CD4-positive, alpha-beta T cell treated with Interleukin-1 beta for 1 hour (primary cell): ENCODE measurements around the gene WASHC3.
"Not testable (repeated sequence)": the region's sequence is repeated elsewhere in the genome, so short reads cannot be mapped to it uniquely, and the experiment has no call there.

ENCODE experiments used
- DNase-seq, 2 donors: peaks; one replicate each; pipeline ENCODE4 v3.0.0-alpha.2; 2020 to 2022

WASHC3 gene, protein sequence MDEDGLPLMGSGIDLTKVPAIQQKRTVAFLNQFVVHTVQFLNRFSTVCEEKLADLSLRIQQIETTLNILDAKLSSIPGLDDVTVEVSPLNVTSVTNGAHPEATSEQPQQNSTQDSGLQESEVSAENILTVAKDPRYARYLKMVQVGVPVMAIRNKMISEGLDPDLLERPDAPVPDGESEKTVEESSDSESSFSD

GRCh38 chr12:102061560-102062418, at the start of gene WASHC3:
Gene WASHC3, minus strand, starts transcription at chr12:102061991. Its CDS starts 29 bp downstream, at chr12:102061962.
- peak; percentile 93 to 95 for DNase-seq

DNA sequence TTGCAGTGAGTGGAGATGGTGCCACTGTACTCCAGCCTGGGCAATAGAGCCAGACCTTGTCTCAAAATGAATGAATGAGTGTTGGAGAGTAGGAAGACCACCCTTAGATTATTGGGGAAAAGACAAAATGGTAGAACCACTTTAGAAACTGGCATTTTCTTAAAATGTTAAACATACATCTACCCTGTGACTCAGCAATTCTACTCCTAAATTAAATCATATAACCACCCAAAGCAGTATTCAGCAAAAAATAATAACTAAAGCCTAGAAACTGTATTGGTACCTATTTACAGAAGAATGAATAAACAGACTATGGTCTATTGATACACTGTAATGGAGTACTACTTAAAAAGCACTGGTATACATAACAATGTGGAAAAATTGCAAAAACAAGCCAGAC, 49.0 kb upstream of the WASHC3 start:
- DNase-seq: no peak

- DNase-seq: no peak
These were observed 46.2 kb upstream of the WASHC3 start for GRCh38 chr12:102107970-102108369.

GRCh38 chr12:102106905-102107304, 45.1 kb upstream of the WASHC3 start:
- DNase-seq: no peak

DNA sequence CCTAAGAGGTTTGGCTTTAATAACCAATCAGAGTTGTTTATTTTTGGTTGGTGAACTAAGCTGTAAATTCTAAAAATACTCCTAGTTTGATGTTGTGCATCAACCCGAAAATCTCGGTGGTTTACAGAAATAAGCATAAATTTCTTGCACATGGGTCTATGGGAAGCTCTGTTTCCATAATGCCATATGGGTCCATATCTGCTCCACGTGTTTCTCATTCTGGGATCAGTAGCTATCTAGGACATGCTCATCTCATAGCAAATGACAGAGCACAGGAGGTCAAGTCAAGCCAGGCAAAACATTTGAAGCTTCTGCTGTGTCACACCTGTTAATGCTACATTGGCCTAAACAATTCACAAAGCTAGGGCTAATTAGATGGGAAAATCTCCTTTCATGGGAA, 35.1 kb upstream of the WASHC3 start:
- no peak for DNase-seq

GRCh38 chr12:102095677-102096263, 34.0 kb upstream of the WASHC3 start:
- DNase-seq: peak in 1 of 2 donors; percentile 12

- no peak for DNase-seq
These were observed 31.5 kb upstream of the WASHC3 start for GRCh38 chr12:102093319-102093718.

DNA sequence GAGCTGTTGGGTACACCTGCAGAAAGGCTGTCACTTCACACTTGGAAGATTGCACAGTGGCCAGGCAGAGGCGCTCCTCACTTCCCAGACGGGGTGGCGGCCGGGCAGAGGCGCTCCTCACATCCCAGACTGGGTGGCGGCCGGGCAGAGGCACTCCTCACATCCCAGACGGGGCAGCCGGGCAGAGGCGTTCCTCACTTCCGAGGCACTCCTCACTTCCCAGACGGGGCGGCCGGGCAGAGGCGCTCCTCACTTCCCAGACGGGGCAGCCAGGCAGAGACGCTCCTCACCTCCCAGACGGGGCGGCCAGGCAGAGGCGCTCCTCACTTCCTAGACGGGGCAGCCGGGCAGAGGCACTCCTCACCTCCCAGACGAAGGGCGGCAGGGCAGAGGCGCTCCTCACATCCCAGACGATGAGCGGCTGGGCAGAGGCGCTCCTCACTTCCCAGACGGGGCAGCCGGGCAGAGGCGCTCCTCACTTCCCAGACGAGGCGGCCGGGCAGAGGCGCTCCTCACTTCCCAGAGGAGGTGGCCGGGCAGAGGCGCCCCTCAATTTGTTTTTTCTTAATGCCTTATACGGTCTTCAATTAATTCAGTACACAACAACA, 27.5 kb upstream of the WASHC3 start:
- DNase-seq: not testable (repeated sequence)

GRCh38 chr12:102080842-102081241, 19.1 kb upstream of the WASHC3 start:
- DNase-seq: no peak

GRCh38 chr12:102072092-102072491, 10.3 kb upstream of the WASHC3 start:
- not testable (repeated sequence) for DNase-seq

GRCh38 chr12:102069707-102070106, 7.9 kb upstream of the WASHC3 start:
- DNase-seq: no peak

DNA sequence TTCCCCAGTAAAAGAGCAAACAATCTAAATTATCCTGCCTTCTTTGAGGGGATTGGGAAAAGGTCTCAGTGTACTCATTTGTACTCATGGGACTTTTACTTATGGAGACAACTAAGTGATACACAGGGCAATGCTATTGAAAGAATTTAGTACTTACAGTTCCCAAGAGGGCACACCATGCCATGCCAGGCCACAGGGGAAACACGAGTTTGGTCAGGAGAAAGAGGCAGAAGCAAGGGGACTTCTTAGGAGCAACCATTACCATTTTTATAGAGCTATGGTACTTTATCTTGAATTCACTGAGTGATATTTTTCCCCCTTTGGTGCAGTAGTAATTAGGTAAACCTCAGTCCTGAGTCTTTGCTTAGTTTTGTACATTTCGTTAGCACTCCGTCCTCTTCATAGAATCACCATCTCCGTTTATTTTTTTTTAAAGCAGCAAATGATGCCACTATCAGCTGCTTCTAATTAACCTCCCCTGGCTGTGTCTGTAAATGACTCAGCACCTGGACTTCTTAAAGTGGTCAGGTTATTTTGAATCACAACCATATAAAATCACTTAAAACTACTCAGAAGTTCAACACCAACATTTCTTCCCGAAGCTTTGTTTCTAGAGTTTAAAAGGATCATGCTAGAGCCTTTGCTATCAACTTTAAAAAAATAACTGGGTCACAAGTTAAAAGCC, 5.9 kb upstream of the WASHC3 start:
- no peak for DNase-seq

GRCh38 chr12:102064476-102064875, 2.7 kb upstream of the WASHC3 start:
- DNase-seq: no peak

- no peak for DNase-seq
These were observed 1.3 kb upstream of the WASHC3 start for GRCh38 chr12:102063069-102063468.

DNA sequence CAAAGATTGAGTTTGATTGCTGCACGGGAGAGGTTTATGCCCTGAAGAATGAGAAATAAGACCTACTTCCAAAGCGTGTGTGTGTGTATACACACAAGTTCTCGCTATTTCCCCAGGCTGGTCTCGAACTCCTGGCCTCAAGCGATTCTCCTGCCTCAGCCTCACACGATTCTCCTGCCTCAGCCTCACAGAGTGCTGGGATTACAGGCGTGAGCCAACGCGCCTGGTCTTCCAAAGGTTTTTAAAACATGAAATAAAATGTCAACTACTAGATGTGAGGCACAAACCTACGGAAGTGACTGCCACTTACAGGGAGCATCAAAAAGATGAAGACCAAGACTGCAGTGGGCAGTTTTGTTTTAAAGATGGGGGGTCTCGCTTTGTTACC, 622 bp upstream of the WASHC3 start:
- no peak for DNase-seq

- DNase-seq: peak; percentile 27 to 67
These were observed 663 bp downstream of the WASHC3 start for GRCh38 chr12:102061096-102061559.

DNA sequence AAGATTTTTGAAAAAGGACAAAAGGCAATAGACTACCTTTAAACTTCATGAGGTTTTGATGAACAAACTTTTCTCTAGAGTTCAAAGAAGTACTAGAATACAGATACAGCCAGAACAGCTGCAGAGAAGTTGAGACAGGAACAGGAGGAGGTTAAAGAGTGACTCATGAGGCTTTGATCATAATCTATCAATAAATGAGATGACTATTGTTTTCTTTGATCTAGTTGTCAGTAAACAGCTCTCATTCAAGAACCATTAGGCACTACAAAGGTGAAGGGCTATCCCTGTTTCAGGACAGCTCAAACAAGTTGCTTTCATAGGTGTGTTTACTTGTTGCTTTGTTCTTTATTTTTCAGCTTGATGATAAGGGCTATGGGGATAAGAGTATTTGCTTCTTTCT, 2.4 kb downstream of the WASHC3 start:
- peak in 1 of 2 donors; percentile 50 for DNase-seq

DNA sequence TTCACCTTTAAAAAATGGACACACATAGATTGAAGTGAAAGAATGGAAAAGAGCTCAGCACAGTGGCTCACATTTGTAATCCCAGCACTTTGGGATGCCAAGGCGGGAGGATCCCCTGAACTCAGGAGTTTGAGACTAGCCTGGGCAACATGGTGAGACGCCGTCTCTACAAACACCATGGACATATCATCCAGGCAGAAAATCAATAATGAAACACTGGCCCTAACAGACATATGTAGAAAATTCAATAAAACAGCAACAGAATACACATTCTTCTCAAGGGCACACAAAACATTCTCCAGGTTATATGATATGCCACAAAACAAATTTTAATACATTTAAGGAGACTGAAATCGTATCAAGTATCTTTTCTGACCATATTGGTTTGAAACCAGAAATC, 7.4 kb downstream of the WASHC3 start:
- no peak for DNase-seq

- DNase-seq: no peak
These were observed 8.8 kb downstream of the WASHC3 start for GRCh38 chr12:102053062-102053349.

GRCh38 chr12:102052192-102053061, 9.4 kb downstream of the WASHC3 start:
- no peak for DNase-seq

DNA sequence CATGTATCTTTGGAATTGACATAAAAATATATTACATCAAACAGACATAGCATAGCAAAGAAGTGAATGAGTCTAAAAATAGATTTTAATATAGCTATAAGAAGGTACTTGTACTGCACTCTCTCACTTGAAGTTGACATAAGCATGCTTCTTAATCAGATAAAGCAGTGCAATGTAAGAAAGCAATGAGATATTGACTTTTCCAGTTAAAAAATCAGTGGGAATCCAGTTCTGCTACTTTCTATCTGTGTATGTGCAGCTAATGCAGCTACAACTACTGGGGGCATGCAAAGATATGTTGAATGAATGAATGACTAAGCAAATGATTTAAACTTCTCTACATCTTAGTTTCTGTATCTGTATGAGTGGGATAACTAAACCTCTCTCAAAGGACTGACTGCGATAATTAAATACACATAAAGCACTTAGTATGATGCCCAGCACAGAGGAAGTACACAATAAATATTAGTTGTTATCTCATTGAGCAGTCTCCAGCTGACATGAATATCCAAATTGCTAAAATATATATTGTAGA, 10.3 kb downstream of the WASHC3 start:
- DNase-seq: no peak
